Activated T-helper 1 cell treated with Interleukin-2 at 50 U/mL for 16 hours (primary cell): ENCODE results near the gene FRS3.

Experiments
- DNase-seq: peaks from one replicate; pipeline ENCODE4 v3.0.0-alpha.2; 2020; ENCODE audit warnings: low read depth

The FRS3 gene

GRCh38 chr6:41741625-41742490 lies 37.8 kb downstream of the FRS3 start:
- no peak for DNase-seq

- DNase-seq: no peak
Observed at GRCh38 chr6:41740366-41741162, 39.1 kb downstream of the FRS3 start.

- DNase-seq: no peak
Observed at GRCh38 chr6:41739041-41739440, 40.7 kb downstream of the FRS3 start.

- no peak for DNase-seq
Observed at GRCh38 chr6:41737591-41738130, 42.0 kb downstream of the FRS3 start.

GRCh38 chr6:41736800-41737555 lies 42.7 kb downstream of the FRS3 start:
- no peak for DNase-seq

GRCh38 chr6:41736186-41736733 lies 43.4 kb downstream of the FRS3 start:
- DNase-seq: no peak

GRCh38 chr6:41735427-41736185 lies 44.1 kb downstream of the FRS3 start, which contains the start of gene TFEB:
TSS of gene TFEB (minus strand) at chr6:41735608. CDS start at chr6:41691213, 44,395 bp downstream.
- DNase-seq: peak; percentile 90

GRCh38 chr6:41734666-41735426 lies 44.9 kb downstream of the FRS3 start:
- DNase-seq: peak; percentile 60

- DNase-seq: peak; percentile 59
Observed at GRCh38 chr6:41733707-41734665, 45.7 kb downstream of the FRS3 start.

GRCh38 chr6:41733360-41733706 lies 46.4 kb downstream of the FRS3 start:
- DNase-seq: no peak

- peak; percentile 26 for DNase-seq
Observed at GRCh38 chr6:41732591-41733359, 46.9 kb downstream of the FRS3 start.

GRCh38 chr6:41732149-41732548 lies 47.6 kb downstream of the FRS3 start:
- no peak for DNase-seq

- no peak for DNase-seq
Observed at GRCh38 chr6:41731561-41732086, 48.1 kb downstream of the FRS3 start.

GRCh38 chr6:41730531-41731436 lies 48.9 kb downstream of the FRS3 start:
- DNase-seq: no peak

GRCh38 chr6:41729624-41730023 lies 50.1 kb downstream of the FRS3 start:
- no peak for DNase-seq

GRCh38 chr6:41728954-41729353 lies 50.7 kb downstream of the FRS3 start:
- no peak for DNase-seq
